Liver (tissue), 3 donors: ENCODE data around the gene CAVIN3.

Source experiments
- EGR1 ChIP-seq, 2 donors: IDR thresholded peaks; 2 replicates each; pipeline ENCODE4 v1.6.1; 2016 to 2018; ENCODE audit warnings: antibody characterized with exemption in 2 of 2, low read depth in 2 of 2
- FOXA1 ChIP-seq: IDR thresholded peaks from 2 replicates; pipeline ENCODE4 v1.6.1; 2016; ENCODE audit warnings: antibody characterized with exemption
- YY1 ChIP-seq: IDR thresholded peaks from 2 replicates; pipeline ENCODE4 v1.6.1; 2016; ENCODE audit warnings: antibody characterized with exemption, mild to moderate bottlenecking
- TF ChIP-seq, protein P1 (sequence below): fragments of 150-350 bp; IDR thresholded peaks from 2 replicates; pipeline ENCODE4 v1.5.1; 2017; ENCODE audit warnings: improper control_type of control experiment, low read depth, low read length; ENCODE audit not compliant: missing input control
- TF ChIP-seq, protein P2 (sequence below): IDR thresholded peaks from 2 replicates; pipeline ENCODE4 v1.6.1; 2016; ENCODE audit warnings: antibody characterized with exemption
- donor health status: healthy.
- donor health status: healthy.

DNA sequence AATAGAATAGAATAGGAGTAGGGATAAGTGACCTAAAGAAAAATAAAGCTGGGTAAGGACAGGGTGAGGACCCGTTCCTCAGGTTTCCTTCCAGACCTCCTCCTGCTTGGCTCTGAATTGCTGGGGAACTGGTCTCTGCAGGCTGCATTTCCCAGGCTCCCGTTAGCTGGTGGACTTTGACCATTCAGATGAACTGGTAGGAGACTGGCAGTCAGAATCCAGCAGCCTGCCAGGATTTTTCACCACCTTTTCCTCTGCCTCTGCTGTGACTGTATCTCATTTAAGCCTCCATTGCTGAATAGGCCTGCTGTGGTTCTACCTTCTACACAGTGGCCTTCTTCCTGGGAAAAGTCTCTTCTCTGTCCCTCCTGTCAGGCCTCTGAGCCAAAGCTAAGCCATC lies 45.4 kb upstream of the CAVIN3 start:
- TF ChIP-seq, protein P1, sequence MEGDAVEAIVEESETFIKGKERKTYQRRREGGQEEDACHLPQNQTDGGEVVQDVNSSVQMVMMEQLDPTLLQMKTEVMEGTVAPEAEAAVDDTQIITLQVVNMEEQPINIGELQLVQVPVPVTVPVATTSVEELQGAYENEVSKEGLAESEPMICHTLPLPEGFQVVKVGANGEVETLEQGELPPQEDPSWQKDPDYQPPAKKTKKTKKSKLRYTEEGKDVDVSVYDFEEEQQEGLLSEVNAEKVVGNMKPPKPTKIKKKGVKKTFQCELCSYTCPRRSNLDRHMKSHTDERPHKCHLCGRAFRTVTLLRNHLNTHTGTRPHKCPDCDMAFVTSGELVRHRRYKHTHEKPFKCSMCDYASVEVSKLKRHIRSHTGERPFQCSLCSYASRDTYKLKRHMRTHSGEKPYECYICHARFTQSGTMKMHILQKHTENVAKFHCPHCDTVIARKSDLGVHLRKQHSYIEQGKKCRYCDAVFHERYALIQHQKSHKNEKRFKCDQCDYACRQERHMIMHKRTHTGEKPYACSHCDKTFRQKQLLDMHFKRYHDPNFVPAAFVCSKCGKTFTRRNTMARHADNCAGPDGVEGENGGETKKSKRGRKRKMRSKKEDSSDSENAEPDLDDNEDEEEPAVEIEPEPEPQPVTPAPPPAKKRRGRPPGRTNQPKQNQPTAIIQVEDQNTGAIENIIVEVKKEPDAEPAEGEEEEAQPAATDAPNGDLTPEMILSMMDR: no peak
- TF ChIP-seq, protein P2, sequence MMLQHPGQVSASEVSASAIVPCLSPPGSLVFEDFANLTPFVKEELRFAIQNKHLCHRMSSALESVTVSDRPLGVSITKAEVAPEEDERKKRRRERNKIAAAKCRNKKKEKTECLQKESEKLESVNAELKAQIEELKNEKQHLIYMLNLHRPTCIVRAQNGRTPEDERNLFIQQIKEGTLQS: no peak
- peak; percentile 78 for TF ChIP-seq YY1
- no peak for TF ChIP-seq EGR1 (IDR thresholded peaks at IDR 0.05; ENCODE audit: low read depth in 2 of 2)
- no peak for TF ChIP-seq FOXA1
